Neuron (in vitro differentiated cells): ENCODE data around the gene CYP4V2.

Source experiments
- H2AFZ ChIP-seq: one replicate; pipeline ENCODE4 v1.6.1; 2013; ENCODE audit warnings: low read depth, mild to moderate bottlenecking, inconsistent platforms, low read length, moderate library complexity
- H3K27me3 ChIP-seq: one replicate; pipeline ENCODE4 v1.6.1; 2013; ENCODE audit warnings: low read length; ENCODE audit not compliant: insufficient read depth
- H3K36me3 ChIP-seq: one replicate; pipeline ENCODE4 v1.6.1; 2013; ENCODE audit warnings: low read length; ENCODE audit not compliant: insufficient read depth
- H3K4me1 ChIP-seq: one replicate; pipeline ENCODE4 v1.6.1; 2013; ENCODE audit warnings: low read length; ENCODE audit not compliant: insufficient read depth
- H3K4me3 ChIP-seq: 2 replicates; pipeline ENCODE4 v1.5.1; 2013; ENCODE audit warnings: mild to moderate bottlenecking, low read length, moderate library complexity
- H3K9me3 ChIP-seq: one replicate; pipeline ENCODE4 v1.6.1; 2013; ENCODE audit warnings: low read length

The CYP4V2 gene

DNA sequence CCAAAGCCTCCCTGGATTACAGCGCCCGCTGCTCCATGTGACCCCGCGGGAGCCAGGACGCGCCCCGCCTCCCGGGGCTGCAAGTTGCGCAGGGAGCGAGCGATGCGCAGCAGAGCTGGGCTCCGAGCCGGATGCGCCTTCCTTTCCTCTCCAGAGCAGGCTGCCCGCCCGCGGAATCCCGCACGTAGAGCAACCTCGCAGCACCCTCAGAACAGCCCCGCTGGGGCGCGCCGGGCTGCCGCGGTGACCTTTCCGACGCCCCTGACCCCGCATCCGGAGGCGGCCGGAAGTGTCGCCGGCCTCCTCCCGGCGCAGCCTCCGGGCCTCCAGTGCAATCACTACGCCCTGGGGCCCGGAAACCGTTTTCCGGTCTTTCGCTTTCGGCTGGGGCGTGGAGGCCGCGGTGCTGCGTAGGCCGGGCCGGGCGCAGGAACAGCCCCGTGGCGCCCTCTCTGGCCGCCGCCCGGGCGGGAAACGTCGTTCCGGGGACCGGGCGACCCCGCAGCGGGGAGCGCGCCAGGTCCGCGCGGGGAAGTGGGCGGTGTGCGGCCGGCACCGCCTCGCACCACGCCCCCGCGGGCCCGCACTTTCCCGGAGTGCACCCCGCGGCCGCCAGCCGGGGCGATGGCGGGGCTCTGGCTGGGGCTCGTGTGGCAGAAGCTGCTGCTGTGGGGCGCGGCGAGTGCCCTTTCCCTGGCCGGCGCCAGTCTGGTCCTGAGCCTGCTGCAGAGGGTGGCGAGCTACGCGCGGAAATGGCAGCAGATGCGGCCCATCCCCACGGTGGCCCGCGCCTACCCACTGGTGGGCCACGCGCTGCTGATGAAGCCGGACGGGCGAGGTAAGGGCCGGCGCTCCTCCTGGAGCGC is at the start of gene CYP4V2:
Gene CYP4V2, plus strand, starts transcription at position 368 of the 866 bp plus-strand sequence. Its CDS starts 257 bp downstream, at position 625.
- no peaks in the 10 kb centered on the region for H3K9me3 ChIP-seq
- H3K36me3 ChIP-seq: no peaks in the 10 kb centered on the region
- peaks cover 14% of the 10 kb centered on the region for H3K4me1 ChIP-seq
- H3K4me3 ChIP-seq: peak within 1 kb of the TSS; percentile 77
- peak within 1 kb of the TSS; percentile 93 for H2AFZ ChIP-seq
- H3K27me3 ChIP-seq: no peaks in the 10 kb centered on the region

DNA sequence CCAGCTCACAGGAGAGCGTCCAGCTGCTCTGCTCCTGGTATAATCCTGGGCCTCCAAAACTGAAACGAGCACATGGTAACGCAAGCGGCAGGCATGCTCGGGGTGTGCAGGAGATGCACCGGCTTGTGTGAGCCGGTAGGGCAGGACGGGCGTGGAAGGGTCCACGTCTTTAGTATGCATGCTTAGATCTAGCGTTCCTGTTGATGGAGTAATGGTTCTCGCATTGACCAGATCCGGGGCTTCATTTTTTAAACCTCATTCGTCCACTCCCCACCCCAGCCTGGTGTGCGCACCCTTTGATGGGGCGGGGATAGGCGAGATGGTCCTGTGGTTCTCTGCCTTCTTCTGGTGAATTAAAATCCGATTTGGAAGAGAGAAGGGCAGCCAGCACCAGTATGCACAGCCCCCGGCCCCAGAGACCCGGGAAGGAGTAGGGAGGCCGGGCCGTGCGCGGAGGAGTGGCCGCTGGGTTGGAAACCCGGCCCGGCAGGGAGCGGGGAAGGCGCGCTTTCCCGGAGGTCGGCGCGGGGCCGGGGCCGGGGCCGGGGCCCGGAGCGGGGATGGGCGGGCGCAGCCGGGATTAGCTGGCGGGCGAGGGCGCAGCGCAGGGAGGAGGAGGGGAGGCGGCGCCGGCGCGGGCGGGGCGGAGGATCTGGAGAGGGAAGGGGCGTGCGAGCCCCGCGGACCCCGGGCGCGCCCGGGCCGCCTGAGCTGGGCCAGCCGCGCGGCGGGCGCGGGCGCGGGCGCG is 47.0 kb upstream of the CYP4V2 start:
- Histone ChIP-seq H2AFZ (peak overlapping the region; percentile 83), H3K27me3 (peaks cover 4% of the 10 kb centered on the region), H3K36me3 (no peaks in the 10 kb centered on the region), H3K4me1 (peaks cover 19% of the 10 kb centered on the region), H3K4me3 (peak overlapping the region; percentile 62), H3K9me3 (no peaks in the 10 kb centered on the region)

DNA sequence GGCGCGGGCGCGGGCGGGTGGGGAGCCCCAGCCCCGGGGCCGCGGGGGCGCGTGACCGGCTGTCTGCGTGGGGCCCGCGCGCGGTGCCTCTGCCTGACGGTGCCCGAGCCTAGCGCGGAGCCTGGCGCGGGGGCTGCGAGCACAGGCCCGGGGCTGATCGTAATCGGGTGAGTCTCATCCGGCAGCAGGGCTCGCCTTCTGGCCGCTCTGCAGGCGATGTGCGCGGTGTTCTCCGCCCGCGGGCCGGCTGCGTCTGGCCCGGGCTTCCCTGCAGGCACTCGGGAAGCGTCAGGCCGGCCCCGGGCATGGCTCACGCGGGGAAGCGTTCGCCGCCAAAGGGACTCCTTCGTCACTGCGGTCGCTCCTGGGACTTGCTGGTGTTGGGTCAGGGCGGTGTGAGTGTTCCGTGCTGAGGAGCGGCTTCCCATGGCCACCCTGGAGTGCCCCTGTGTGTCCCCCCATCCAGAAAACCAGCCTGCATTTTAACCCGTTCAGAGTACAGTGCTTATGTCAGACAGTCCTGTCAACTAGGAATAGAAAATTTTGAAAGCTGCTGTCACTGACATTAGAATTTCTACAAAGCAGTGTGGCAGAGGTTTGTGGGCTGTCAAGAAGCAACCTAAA is 46.3 kb upstream of the CYP4V2 start:
- Histone ChIP-seq H3K27me3 (peaks cover 2% of the 10 kb centered on the region), H3K4me3 (peak overlapping the region; percentile 62), H2AFZ (peak overlapping the region; percentile 89), H3K36me3 (no peaks in the 10 kb centered on the region), H3K4me1 (peaks cover 19% of the 10 kb centered on the region), H3K9me3 (no peaks in the 10 kb centered on the region)

DNA sequence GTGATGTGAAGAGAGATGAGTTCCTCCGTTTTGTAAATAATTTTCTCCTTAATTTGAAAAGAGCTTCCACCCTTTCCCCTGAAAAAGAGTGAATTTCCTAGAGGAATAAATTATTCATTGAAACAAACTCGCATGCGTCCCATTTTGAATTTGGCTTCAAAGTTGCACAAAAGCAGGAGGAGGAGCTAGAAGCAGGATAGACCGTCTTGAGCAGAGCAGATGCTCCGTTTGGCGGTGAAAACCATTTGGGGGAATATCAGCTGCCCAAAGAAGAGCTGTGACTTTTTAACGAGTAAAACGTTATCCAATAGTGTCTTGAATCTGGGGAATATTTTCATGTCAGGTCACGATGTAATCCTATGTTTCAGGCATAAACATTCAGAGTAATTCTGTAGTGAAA is 44.9 kb upstream of the CYP4V2 start:
- H3K4me3 ChIP-seq: no peak overlapping the region
- H3K27me3 ChIP-seq: peaks cover 2% of the 10 kb centered on the region
- H3K9me3 ChIP-seq: no peaks in the 10 kb centered on the region
- H3K36me3 ChIP-seq: no peaks in the 10 kb centered on the region
- H2AFZ ChIP-seq: no peak overlapping the region
- peaks cover 19% of the 10 kb centered on the region for H3K4me1 ChIP-seq

DNA sequence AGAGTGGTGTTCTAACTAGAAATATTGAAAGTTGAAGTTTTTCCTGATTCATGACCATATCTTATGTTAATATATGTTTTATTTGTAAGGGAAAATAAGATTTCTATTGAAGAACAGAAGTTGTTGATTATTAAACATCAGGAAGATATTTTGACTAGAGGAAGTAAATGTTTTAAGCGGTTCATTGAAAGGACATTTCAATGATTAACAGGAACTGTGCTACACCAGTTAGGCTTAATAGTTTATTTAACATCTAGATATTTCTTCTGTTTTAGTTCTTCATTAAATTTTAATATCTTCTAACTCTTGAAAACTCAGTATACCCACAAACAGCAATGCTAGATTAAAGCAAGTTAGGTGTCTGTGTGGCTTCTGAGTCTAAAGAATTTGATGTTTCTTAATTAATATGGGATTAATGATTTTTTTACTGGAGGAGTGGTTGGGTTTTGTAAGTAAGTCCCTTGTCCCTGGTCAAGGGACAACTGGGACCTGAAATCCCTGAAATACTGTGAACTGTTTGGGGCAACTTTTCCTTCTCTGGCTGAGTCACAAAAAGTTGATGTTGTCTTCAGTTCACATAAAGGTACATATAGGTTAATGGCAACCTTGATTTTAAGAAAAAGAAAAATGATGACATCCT is 42.9 kb upstream of the CYP4V2 start:
- Histone ChIP-seq H3K36me3 (no peaks in the 10 kb centered on the region), H3K4me3 (no peak overlapping the region), H3K4me1 (peaks cover 19% of the 10 kb centered on the region), H3K9me3 (no peaks in the 10 kb centered on the region), H2AFZ (no peak overlapping the region), H3K27me3 (no peaks in the 10 kb centered on the region)

DNA sequence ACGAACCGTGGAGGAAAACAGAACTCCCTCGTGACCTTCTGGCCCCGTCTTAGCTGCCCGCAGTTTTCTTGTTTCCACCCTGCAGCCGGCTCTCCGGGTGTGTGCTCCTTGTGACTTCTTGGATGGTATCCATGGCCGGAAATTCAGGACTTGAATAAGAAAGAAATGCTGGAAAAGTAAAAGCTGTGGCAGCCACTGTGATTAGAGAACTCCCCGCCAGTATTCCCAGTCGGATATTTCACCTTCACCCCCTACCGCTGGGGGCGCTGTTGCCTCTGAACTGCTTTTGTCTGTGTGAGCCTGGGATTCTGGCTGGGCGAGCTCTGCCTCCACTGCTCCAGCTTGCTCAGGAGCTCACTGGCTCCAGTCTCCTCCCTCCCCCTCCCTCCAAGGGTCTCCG is 41.5 kb upstream of the CYP4V2 start:
- Histone ChIP-seq H3K4me1 (peaks cover 15% of the 10 kb centered on the region), H3K4me3 (no peak overlapping the region), H2AFZ (no peak overlapping the region), H3K36me3 (no peaks in the 10 kb centered on the region), H3K27me3 (no peaks in the 10 kb centered on the region), H3K9me3 (no peaks in the 10 kb centered on the region)

DNA sequence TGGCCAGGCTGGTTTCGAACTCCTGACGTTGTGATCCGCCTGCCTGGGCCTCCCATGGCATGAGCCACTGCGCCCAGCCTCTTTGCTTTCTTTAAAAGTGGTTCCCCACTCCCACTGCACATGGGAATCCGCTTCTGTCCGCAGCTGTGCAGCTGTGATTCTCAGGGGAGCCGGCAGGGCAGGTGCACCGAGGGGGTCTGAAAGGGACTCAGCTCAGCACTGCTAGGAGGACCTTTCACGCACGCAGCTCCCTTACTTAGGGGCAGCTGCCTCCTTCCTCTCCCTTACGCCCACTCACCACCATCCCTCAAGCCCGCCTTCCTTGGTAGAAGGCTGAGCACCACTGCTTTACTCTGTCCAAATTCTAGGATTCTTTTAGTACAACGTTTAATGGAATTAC is 40.4 kb upstream of the CYP4V2 start:
- H3K4me3 ChIP-seq: no peak overlapping the region
- no peaks in the 10 kb centered on the region for H3K27me3 ChIP-seq
- no peak overlapping the region for H2AFZ ChIP-seq
- H3K36me3 ChIP-seq: no peaks in the 10 kb centered on the region
- H3K4me1 ChIP-seq: peaks cover 7% of the 10 kb centered on the region
- no peaks in the 10 kb centered on the region for H3K9me3 ChIP-seq

DNA sequence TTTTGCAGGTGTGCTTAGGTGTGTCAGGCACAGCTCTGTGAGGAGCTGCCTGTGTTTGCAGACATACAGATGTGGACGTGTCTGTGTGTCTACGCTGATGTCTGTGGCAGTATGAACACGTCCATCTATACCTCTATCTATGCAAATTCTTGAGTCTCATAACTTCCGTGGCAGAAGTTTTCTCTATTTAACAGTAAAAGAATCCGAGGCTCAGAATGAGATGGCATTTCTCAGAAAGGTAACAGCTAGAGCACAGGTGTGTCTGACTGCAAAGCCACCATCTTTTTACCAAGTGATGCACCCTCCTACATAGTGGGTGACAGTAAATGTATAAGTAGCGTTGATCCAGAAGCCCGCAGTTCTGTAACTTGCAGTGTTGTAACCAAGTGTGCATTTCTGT is 39.9 kb upstream of the CYP4V2 start:
- Histone ChIP-seq H3K36me3 (no peaks in the 10 kb centered on the region), H3K4me1 (peaks cover under 1% of the 10 kb centered on the region), H3K27me3 (no peaks in the 10 kb centered on the region), H2AFZ (no peak overlapping the region), H3K9me3 (no peaks in the 10 kb centered on the region), H3K4me3 (no peak overlapping the region)

DNA sequence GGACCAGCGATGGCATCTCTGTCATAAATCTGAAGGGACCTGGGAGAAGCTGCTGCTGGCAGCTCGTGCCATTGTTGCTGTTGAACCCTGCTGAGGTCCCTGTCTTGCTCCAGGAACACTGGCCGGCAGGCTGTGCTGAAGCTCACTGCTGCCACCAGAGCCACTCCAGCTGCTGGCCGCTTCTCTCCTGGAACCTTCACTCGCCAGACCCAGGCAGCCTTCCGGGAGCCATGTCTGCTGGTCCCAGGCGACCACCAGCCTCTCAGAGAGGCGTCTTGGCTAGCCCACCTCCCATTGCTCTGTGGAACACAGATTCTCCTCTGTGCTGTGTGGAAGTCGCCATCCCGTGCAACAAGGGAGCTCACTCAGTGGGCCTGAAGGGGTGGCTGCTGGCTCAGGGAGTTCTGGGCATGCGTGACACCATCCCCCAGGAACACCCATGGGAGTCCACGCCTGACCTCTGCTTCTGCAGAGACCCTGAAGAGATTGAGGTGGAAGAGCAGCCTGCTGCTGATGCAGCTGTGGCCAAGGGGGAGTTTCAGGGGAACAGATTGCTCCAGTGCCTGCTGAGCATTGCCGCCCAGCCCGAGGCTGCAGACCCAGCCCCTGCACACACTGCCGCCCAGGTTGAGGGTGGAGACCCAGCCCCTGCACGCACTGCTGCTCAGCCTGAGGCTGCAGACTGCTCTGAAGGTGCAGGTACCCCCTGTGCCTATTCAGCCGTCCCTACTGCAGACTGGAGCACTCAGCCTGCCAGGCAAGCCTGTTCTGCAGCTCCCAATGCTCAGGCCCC is 33.1 kb upstream of the CYP4V2 start:
- Histone ChIP-seq H2AFZ (no peak overlapping the region), H3K9me3 (no peaks in the 10 kb centered on the region), H3K4me1 (peaks cover 2% of the 10 kb centered on the region), H3K4me3 (no peak overlapping the region), H3K36me3 (no peaks in the 10 kb centered on the region), H3K27me3 (no peaks in the 10 kb centered on the region)

DNA sequence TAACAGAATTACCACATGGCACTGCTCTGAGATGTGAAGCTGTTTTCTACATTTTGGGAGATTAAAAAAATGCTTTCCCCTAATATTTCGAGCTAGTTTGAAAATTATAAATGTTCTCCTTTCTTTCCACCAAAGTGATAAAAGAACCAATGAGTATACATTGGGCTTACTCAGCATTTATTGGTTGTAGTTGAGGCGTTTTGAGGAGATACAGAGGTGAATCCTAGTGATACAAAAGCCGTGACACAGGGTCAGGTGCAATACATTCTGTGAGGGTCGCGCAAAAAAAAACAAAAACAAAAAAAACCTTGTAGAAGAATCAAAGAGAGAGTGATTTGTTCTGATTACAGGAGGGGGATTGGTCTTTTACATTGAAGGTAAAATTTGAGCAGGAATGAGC is 32.4 kb upstream of the CYP4V2 start:
- Histone ChIP-seq H3K4me1 (peaks cover 8% of the 10 kb centered on the region), H3K9me3 (no peaks in the 10 kb centered on the region), H3K36me3 (no peaks in the 10 kb centered on the region), H2AFZ (no peak overlapping the region), H3K27me3 (no peaks in the 10 kb centered on the region), H3K4me3 (no peak overlapping the region)

DNA sequence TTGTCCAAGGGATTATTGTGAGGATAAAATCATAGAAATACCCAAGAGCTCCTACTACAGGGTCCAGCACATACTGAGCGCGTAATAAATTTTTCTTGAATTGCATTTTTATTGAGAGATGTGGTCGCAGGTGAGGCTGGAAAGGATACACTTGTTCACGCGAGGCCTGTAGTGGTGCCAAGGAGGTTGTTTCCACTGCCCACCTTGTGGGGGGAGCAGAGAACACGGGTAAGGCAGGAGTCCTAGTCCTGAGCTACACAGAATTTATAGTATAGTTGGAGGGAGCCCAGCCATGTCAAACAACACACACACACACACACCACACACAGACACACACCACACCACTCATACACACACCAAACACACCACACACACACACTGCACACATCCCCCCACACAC is 31.8 kb upstream of the CYP4V2 start:
- Histone ChIP-seq H3K36me3 (no peaks in the 10 kb centered on the region), H3K4me1 (peaks cover 9% of the 10 kb centered on the region), H2AFZ (no peak overlapping the region), H3K9me3 (no peaks in the 10 kb centered on the region), H3K4me3 (no peak overlapping the region), H3K27me3 (no peaks in the 10 kb centered on the region)

DNA sequence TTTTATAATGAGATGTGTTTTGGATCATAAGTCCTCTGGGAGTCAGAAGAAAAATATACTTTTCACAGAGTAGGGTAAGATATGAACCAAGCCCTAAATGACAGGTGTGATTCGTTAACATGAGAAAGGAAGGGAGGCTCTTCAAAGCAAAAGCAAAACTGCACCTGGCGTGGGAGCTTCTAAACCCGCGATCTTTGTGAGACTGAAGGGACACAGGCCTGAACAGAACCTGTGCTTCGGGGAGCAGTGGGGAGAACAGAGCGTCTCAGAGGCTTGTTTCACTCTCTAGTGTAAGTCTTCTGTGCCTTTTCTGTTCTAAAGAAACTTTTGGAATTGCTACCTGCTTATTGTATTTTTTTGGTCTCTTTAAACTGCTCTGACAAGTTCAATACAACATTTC is 30.2 kb upstream of the CYP4V2 start:
- peaks cover 9% of the 10 kb centered on the region for H3K4me1 ChIP-seq
- H3K27me3 ChIP-seq: no peaks in the 10 kb centered on the region
- no peak overlapping the region for H2AFZ ChIP-seq
- H3K4me3 ChIP-seq: no peak overlapping the region
- no peaks in the 10 kb centered on the region for H3K36me3 ChIP-seq
- H3K9me3 ChIP-seq: no peaks in the 10 kb centered on the region
